Measurements from ENCODE around the gene BMX.

GRCh38 chrX:15559227-15559626 lies 58.6 kb downstream of the BMX start:
- no peak for TF ChIP-seq CTCF (IDR thresholded peaks at IDR 0.05)
- TF ChIP-seq POLR2A (IDR thresholded peaks at IDR 0.05) = no peak

All from body of pancreas (tissue), 4 donors.